WTC11 (cell line): ENCODE measurements around the gene HNRNPC. TPM values are rescaled to one million over a fixed set of nuclear protein-coding genes. Genes with fewer than 3 reads are reported as not detected.
"Not testable (repeated sequence)": the region's sequence is repeated elsewhere in the genome, so short reads cannot be mapped to it uniquely, and the experiment has no call there.

Experiments used
- ATAC-seq: fragments of 200-7000 bp; cut with Tn5 transposase; 2 replicates; pipeline ENCODE4 v1.10.0; 2021; ENCODE audit warnings: mild to moderate bottlenecking, moderate library complexity
- CTCF ChIA-PET: fragments of 300-600 bp; sonication (Branson Sonifier 250); formaldehyde crosslinking; loops from one replicate; lab custom pipeline; 2021; ENCODE audit warnings: antibody characterized with exemption; lab: Charles Lee
- POLR2A ChIA-PET: fragments of 350-600 bp; sonication (Branson Sonifier 250); formaldehyde crosslinking; loops from one replicate; lab custom pipeline; 2021; ENCODE audit warnings: antibody characterized with exemption; lab: Charles Lee
- DNase-seq: peaks from one replicate; pipeline ENCODE4 v3.0.0; 2021; ENCODE audit warnings: low spot score
- H3K27ac Mint-ChIP-seq: 2 replicates; pipeline ENCODE4 v1.8.0; 2021; ENCODE audit warnings: mixed read lengths
- H3K27me3 Mint-ChIP-seq: 2 replicates; pipeline ENCODE4 v1.8.0; 2021; ENCODE audit warnings: low read depth, mild to moderate bottlenecking, moderate library complexity, mixed read lengths
- H3K36me3 Mint-ChIP-seq: 2 replicates; pipeline ENCODE4 v1.8.0; 2021; ENCODE audit warnings: mixed read lengths
- H3K4me1 Mint-ChIP-seq: 2 replicates; pipeline ENCODE4 v1.8.0; 2022; ENCODE audit warnings: mixed read lengths
- H3K4me3 Mint-ChIP-seq: 2 replicates; pipeline ENCODE4 v1.8.0; 2021; ENCODE audit warnings: mild to moderate bottlenecking, moderate library complexity, mixed read lengths
- H3K9me3 Mint-ChIP-seq: 2 replicates; pipeline ENCODE4 v1.8.0; 2021; ENCODE audit warnings: mixed read lengths
- AR ChIP-seq: fragments of 250-450 bp; sonication (Bioruptor Pico); IDR thresholded peaks from 2 replicates; pipeline ENCODE4 v1.9.0; 2021; ENCODE audit warnings: mild to moderate bottlenecking
- EMX1 ChIP-seq: fragments of 250-450 bp; sonication (Bioruptor Pico); IDR thresholded peaks from 2 replicates; pipeline ENCODE4 v1.8.0; 2021; ENCODE audit warnings: mild to moderate bottlenecking
- NR2C2 ChIP-seq: sonication (generic); formaldehyde crosslinking; IDR thresholded peaks from 2 replicates; pipeline ENCODE4 v1.8.0; 2022; ENCODE audit warnings: mild to moderate bottlenecking, missing genetic modification reagents
- SOX15 ChIP-seq: fragments of 250-450 bp; sonication (Bioruptor Pico); IDR thresholded peaks from 2 replicates; pipeline ENCODE4 v1.9.0; 2021; ENCODE audit warnings: mild to moderate bottlenecking
- ZNF425 ChIP-seq: fragments of 250-450 bp; sonication (Bioruptor Pico); conservative IDR thresholded peaks from 2 replicates; pipeline ENCODE4 v1.9.0; 2021; ENCODE audit warnings: mild to moderate bottlenecking
- ZNF671 ChIP-seq: fragments of 250-450 bp; sonication (Bioruptor Pico); IDR thresholded peaks from 2 replicates; pipeline ENCODE4 v1.8.0; 2021; ENCODE audit warnings: mild to moderate bottlenecking
- ZSCAN18 ChIP-seq: fragments of 250-450 bp; sonication (Bioruptor Pico); IDR thresholded peaks from 2 replicates; pipeline ENCODE4 v2.1.2; 2022; ENCODE audit warnings: mild to moderate bottlenecking, moderate library complexity
- total RNA-seq: library from RNA; stranded (reverse); gene quantifications from 3 replicates; pipeline ENCODE4 v1.2.3, GENCODE V29; 2021
- TF ChIP-seq, protein P1 (sequence below): sonication (generic); formaldehyde crosslinking; IDR thresholded peaks from 2 replicates; pipeline ENCODE4 v1.8.1; 2022; ENCODE audit warnings: low read depth, mild to moderate bottlenecking, moderate library complexity, missing genetic modification reagents, borderline replicate concordance
- TF ChIP-seq, protein P2 (sequence below): sonication (generic); formaldehyde crosslinking; IDR thresholded peaks from 2 replicates; pipeline ENCODE4 v1.8.0; 2022; ENCODE audit warnings: mild to moderate bottlenecking, missing genetic modification reagents
- TF ChIP-seq, protein P3 (sequence below): sonication (generic); formaldehyde crosslinking; IDR thresholded peaks from 2 replicates; pipeline ENCODE4 v1.8.0; 2023; ENCODE audit warnings: missing genetic modification reagents

The HNRNPC gene
- total RNA-seq, 1 experiment from 2014 or later: 982 TPM

- TF ChIP-seq, protein P1, sequence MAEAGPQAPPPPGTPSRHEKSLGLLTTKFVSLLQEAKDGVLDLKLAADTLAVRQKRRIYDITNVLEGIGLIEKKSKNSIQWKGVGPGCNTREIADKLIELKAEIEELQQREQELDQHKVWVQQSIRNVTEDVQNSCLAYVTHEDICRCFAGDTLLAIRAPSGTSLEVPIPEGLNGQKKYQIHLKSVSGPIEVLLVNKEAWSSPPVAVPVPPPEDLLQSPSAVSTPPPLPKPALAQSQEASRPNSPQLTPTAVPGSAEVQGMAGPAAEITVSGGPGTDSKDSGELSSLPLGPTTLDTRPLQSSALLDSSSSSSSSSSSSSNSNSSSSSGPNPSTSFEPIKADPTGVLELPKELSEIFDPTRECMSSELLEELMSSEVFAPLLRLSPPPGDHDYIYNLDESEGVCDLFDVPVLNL (CRISPR knock-in tag): no peak
- TF ChIP-seq ZNF425 (CRISPR knock-in tag) (no peak), EMX1 (CRISPR knock-in tag) (no peak)
These were observed 101.2 kb downstream of the HNRNPC start (continued) for GRCh38 chr14:21168055-21168454.

GRCh38 chr14:21165670-21166069 is 103.6 kb downstream of the HNRNPC start:
- H3K4me1 Mint-ChIP-seq, H3K27me3 Mint-ChIP-seq, ATAC-seq, H3K9me3 Mint-ChIP-seq, POLR2A ChIA-PET, H3K27ac Mint-ChIP-seq, DNase-seq, H3K36me3 Mint-ChIP-seq, CTCF ChIA-PET, H3K4me3 Mint-ChIP-seq: not testable (repeated sequence)

GRCh38 chr14:21165002-21165605 is 104.1 kb downstream of the HNRNPC start:
- H3K9me3 Mint-ChIP-seq, H3K36me3 Mint-ChIP-seq, CTCF ChIA-PET, H3K4me1 Mint-ChIP-seq, H3K4me3 Mint-ChIP-seq, POLR2A ChIA-PET, H3K27me3 Mint-ChIP-seq, H3K27ac Mint-ChIP-seq, DNase-seq, ATAC-seq: not testable (repeated sequence)

DNA sequence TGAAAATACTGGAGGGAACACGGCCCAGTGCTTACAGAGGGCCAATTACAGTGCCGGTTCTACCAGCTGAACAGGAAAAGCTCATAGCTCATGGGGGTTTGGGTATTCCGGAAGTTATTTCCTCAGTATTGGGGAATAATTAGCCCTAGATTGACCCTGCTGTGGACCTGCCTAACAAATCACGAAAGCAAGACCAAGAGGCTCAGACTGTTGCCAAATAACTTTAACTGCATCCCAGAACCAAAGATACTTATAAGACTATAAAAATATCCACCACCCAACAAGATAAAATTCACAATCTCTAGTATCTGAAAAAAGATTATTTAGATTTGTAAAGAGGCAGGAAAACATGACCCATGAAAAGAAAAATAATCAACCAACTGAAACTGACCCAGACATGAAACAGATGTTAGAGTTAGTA is 105.4 kb downstream of the HNRNPC start:
- ATAC-seq: no peak
- CTCF ChIA-PET: no interaction called here
- Mint-ChIP-seq H3K36me3 (no peaks in the 10 kb centered on the region), H3K27ac (no peak overlapping the region)
- TF ChIP-seq ZNF671 (CRISPR knock-in tag) (no peak), NR2C2 (CRISPR knock-in tag) (no peak), SOX15 (CRISPR knock-in tag) (no peak), ZSCAN18 (CRISPR knock-in tag) (no peak), AR (CRISPR knock-in tag) (no peak)
- TF ChIP-seq, protein P2, sequence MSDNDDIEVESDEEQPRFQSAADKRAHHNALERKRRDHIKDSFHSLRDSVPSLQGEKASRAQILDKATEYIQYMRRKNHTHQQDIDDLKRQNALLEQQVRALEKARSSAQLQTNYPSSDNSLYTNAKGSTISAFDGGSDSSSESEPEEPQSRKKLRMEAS (CRISPR knock-in tag): no peak
- TF ChIP-seq, protein P3, sequence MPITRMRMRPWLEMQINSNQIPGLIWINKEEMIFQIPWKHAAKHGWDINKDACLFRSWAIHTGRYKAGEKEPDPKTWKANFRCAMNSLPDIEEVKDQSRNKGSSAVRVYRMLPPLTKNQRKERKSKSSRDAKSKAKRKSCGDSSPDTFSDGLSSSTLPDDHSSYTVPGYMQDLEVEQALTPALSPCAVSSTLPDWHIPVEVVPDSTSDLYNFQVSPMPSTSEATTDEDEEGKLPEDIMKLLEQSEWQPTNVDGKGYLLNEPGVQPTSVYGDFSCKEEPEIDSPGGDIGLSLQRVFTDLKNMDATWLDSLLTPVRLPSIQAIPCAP: no peak
- TF ChIP-seq, all 79 proteins: peak for 0
- peaks cover 6% of the 10 kb centered on the region for H3K27me3 Mint-ChIP-seq
- no peaks in the 10 kb centered on the region for H3K9me3 Mint-ChIP-seq
- POLR2A ChIA-PET: no interaction called here
- H3K4me3 Mint-ChIP-seq: no peak overlapping the region
- DNase-seq: no peak
- H3K4me1 Mint-ChIP-seq: no peaks in the 10 kb centered on the region
